ENCODE measurements around the gene LDB2.

The LDB2 gene

GRCh38 chr4:16837475-16837874 is 61.0 kb downstream of the LDB2 start:
- no peak for FAIRE-seq

GRCh38 chr4:16836324-16836723 is 62.1 kb downstream of the LDB2 start:
- FAIRE-seq: no peak

DNA sequence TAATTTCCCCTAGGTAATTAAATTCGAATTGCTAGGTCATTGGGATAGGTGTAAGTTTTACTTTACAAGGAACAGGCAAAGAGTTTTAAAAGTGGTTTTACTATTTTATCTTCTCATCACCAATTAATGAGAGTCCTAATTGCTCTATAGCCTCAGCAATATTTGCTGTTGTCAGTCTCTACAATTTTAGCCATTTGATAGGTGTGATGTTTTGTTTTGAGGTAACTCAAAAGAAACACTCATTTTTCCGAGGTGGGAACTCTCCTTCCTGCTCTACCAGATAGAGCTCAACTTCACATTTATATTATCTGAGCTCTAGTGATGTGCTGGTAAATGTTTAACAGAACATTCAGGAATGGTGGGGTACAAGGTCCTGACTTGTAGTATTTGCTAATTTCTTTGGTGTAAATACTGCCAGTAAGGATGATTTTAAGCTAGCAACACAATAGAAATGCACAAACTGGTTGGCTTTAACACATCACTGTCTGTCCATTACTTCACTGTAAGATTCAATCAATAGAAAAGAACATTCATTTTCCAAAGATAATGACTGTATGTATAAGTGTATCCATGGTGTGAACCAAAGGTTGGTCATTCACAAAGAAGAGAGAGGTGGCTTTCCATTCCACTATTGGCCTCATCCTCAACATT is 62.7 kb downstream of the LDB2 start:
- FAIRE-seq: no peak

DNA sequence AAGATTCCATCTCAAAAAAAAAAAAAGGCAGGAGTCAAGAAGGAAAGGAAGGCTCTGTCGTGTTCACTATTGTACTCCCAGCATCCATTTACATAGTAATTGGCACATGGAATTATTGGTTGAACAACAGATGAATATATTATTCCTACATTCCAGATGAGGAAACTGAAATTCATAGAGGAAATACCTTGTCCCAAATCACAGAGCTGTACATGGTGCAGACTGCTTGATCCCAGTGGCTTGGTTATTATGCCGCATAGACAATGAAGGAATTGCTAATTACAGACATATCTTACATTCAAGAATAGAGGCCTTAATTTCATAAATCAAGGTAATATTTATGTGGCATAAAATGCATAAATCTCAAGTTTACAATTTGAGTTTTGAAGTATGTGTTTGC is 63.6 kb downstream of the LDB2 start:
- FAIRE-seq: no peak

- FAIRE-seq: no peak
Measured at GRCh38 chr4:16833722-16834121, 64.7 kb downstream of the LDB2 start.

- FAIRE-seq: no peak
Measured at GRCh38 chr4:16830081-16830480, 68.4 kb downstream of the LDB2 start.

DNA sequence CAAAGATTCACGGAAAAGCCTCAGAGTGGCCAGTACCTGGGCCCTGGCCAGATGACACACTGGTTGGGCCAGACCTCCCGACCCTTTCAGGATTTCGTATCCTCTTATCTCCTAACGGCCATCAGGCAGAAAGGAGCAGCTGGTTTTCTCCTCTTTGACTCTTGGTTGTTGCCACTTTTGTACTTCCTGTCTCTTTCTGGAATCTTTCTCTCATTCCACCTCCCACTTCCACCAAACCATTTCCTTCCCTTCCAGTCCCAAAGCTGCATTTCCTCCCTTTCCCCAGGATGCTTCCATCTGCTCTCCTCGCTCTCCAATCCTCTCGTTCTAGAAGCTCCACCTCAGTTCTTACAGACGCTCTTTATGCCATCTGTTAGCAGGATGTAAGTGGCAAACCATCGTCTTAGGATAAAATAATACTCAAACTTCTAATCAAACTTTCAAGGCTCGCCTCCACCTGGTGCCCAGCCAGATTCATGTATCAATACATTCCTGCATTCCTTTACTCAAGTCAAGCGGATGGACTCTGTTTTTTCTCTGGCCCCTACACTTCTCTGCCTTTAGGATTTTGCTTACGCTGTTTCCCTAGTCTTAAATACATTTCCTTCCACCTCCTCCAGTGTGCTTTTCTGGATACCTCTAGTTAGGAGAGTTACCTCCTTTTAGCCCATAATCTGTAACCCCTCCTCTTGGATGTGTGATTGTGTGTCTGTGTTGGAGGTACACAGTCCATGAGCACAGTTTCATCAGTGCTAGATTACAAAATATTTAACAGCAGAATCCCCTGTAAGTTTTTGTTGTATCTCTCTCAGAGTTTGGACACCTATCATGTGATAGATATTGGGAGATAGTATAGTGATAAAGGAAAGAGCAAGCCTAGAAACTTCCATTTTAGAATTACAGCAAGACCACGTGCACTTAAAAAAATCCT is 70.4 kb downstream of the LDB2 start:
- FAIRE-seq: no peak

DNA sequence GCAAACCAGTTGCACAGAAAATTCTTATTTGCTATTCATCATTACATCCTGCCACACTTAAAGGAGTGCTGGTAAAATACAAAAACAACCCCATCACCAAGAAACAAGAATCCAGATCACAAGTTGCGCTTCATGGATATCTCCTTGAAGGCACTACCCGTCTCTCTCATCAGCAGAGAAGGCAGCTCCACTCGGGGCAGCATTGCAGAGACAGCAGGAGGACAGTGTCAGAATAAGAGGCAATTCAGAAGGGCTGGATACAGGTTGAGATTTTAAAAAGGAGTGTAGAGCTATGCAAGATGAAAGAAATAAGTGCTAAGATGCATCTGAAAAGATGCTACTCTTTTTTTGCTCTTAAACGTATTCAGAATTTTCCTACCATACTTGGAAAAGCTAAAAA is 71.4 kb downstream of the LDB2 start:
- no peak for FAIRE-seq

- no peak for FAIRE-seq
Measured at GRCh38 chr4:16826406-16826910, 72.0 kb downstream of the LDB2 start.

DNA sequence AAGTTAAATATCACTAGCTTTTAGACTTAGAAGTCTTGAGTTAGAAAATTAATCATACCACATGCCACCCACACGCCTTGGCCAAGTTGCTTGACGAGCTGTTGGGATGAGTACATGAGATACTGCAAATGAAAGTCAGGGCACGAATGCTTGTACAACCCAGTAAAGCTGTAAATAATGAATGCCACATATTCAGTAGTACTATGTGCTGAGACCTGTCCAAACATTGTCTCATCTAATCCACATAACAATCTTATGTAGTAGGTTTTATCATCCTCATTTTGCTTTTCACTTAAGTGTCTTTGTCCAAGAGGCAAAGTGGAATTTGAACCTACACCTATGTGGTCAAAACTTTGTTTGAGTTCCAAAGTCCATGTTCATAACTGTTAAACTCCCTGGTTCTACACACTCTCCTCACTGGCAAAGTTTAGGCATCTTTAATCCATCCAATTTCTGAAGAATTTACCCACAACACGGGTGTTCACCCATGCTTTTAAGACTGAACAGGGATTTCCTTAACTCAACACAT is 74.1 kb downstream of the LDB2 start:
- FAIRE-seq: no peak

- no peak for FAIRE-seq
Measured at GRCh38 chr4:16820329-16820728, 78.1 kb downstream of the LDB2 start.

- no peak for FAIRE-seq
Measured at GRCh38 chr4:16819652-16820051, 78.8 kb downstream of the LDB2 start.

- no peak for FAIRE-seq
Measured at GRCh38 chr4:16818005-16818404, 80.4 kb downstream of the LDB2 start.

GRCh38 chr4:16817286-16817685 is 81.2 kb downstream of the LDB2 start:
- FAIRE-seq: no peak

DNA sequence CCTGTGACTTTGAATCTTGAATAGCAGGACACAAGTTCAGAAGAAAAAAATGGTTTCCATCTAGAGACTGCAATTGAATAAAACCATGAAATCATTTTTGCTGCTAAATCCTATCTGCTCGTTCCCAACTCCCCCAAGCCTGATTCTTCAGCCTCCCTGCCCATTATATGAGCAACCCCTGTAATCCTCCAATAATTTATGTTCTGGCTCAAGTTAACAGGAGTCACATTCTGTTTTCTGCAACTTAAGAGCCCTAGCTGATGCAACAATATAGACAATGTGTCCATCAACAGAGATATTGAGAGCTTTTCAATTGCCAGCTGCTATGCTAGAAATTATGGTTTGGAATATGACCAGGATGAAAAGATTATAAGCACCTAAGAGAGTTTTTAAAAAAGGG is 84.1 kb downstream of the LDB2 start:
- no peak for FAIRE-seq

DNA sequence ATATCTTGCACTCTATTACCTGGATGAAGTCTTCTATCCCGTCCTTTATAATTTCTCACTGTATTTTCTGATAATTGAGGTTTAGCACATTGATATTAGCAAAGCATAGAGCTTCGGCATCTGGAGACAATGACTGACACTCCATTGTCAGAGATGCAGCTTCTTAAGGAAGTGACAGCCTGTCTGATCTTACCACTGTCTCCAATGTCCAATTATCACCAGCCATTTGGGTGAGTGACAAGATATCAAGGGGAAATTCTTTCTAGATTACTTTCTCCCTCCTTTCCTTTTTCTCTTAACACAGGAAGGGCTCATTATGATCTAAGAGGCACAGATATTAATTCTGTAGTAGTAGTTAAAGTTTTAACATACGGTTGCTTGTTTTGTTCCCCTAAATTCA is 86.4 kb downstream of the LDB2 start:
- no peak for FAIRE-seq

DNA sequence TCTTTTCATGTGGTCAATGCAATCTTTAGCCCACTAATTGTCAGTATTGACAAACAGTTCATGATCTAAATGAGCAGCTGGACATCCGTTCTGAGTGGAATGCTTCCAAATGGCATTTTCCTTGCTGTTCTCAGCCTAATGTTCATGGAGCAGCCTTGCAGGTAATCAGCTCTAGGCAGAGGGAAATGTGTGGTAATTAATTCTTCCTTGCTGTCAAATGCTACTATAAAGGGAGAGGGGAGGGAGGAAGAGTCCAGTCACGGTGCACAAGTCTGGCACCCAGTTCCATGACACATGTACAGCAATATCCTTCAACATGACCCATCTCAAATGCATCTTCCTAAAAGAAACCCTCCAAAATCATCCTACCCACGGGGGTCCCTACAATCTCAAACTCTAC is 88.5 kb downstream of the LDB2 start:
- no peak for FAIRE-seq

- FAIRE-seq: no peak
Measured at GRCh38 chr4:16809064-16809463, 89.4 kb downstream of the LDB2 start.

GRCh38 chr4:16807355-16807754 is 91.1 kb downstream of the LDB2 start:
- FAIRE-seq: no peak

GRCh38 chr4:16804581-16804980 is 93.9 kb downstream of the LDB2 start:
- no peak for FAIRE-seq

GRCh38 chr4:16802044-16802443 is 96.4 kb downstream of the LDB2 start:
- FAIRE-seq: no peak

GRCh38 chr4:16801356-16801755 is 97.1 kb downstream of the LDB2 start:
- FAIRE-seq: no peak

GRCh38 chr4:16794816-16795445 is 103.5 kb downstream of the LDB2 start:
- FAIRE-seq: no peak
